H1 (cell line): Measurements from ENCODE around the gene ATP11A. TPM values are rescaled to one million over a fixed set of nuclear protein-coding genes. Genes with fewer than 3 reads are reported as not detected.

Experiments
- CTCF ChIA-PET: fragments of 300-600 bp; sonication (Branson Sonifier 250); formaldehyde crosslinking; loops from one replicate; lab custom pipeline; 2021; ENCODE audit not compliant: partially characterized antibody; lab: Charles Lee
- POLR2A ChIA-PET: fragments of 300-600 bp; sonication (Branson Sonifier 250); formaldehyde crosslinking; loops from one replicate; lab custom pipeline; 2021; ENCODE audit warnings: inconsistent platforms; ENCODE audit not compliant: partially characterized antibody; lab: Charles Lee
- DNase-seq, 2 experiments: peaks; one replicate each; pipeline versions ENCODE4 v3.0.0 to v3.0.0-alpha.2; 2010 to 2022; ENCODE audit warnings: low spot score in 2 of 2, low read depth in 1 of 2, mixed read lengths in 1 of 2
- FAIRE-seq: peaks from 2 replicates; lab custom pipeline; 2011; peaks lifted over from hg19 to GRCh38; lab: Jason Lieb, UNC
- H2AFZ ChIP-seq: 2 replicates; pipeline ENCODE4 v1.8.1; 2012; ENCODE audit warnings: low read length, inconsistent platforms
- H2AK5ac ChIP-seq: 2 replicates; pipeline ENCODE4 v1.6.1; 2013; ENCODE audit warnings: low read depth, low read length
- H2BK120ac ChIP-seq: replicated peaks from 2 replicates; pipeline ENCODE3; 2013; ENCODE audit warnings: low read depth, low read length, inconsistent platforms
- H2BK12ac ChIP-seq: 2 replicates; pipeline ENCODE4 v1.6.1; 2013; ENCODE audit warnings: low read depth, low read length
- H2BK15ac ChIP-seq: 2 replicates; pipeline ENCODE4 v1.6.1; 2013; ENCODE audit warnings: low read length
- H2BK20ac ChIP-seq: 2 replicates; pipeline ENCODE4 v1.6.1; 2013; ENCODE audit warnings: low read length
- H2BK5ac ChIP-seq: 2 replicates; pipeline ENCODE4 v1.6.1; 2013; ENCODE audit warnings: low read depth, low read length
- H3K14ac ChIP-seq: 2 replicates; pipeline ENCODE4 v1.6.1; 2013; ENCODE audit warnings: inconsistent platforms; ENCODE audit not compliant: insufficient read length
- H3K18ac ChIP-seq: 2 replicates; pipeline ENCODE4 v1.6.1; 2013; ENCODE audit warnings: low read length; ENCODE audit errors: extremely low read depth
- H3K23ac ChIP-seq: 2 replicates; pipeline ENCODE4 v1.6.1; 2013; ENCODE audit warnings: inconsistent platforms; ENCODE audit not compliant: insufficient read length
- H3K23me2 ChIP-seq: 2 replicates; pipeline ENCODE4 v1.6.1; 2013; ENCODE audit warnings: low read depth, low read length
- H3K27ac ChIP-seq: 2 replicates; pipeline ENCODE4 v1.6.1; 2011; ENCODE audit warnings: low read depth, low read length, inconsistent platforms
- H3K27me3 ChIP-seq, 4 experiments: replicated peaks in 1 of 4; 1 replicate in 1 of 4; 2 replicates in 3 of 4; pipeline versions ENCODE4 v1.6.1 to v1.8.1; 2011 to 2013; ENCODE audit warnings: low read length in 3 of 4, mild to moderate bottlenecking in 3 of 4, inconsistent platforms in 2 of 4, mixed read lengths in 2 of 4, moderate library complexity in 1 of 4; ENCODE audit not compliant: control insufficient read depth in 3 of 4, insufficient read depth in 3 of 4; ENCODE audit errors: extremely low read depth in 1 of 4
- H3K36me3 ChIP-seq, 4 experiments: 2 replicates each; pipeline versions ENCODE4 v1.6.1 to v1.8.1; 2011 to 2013; ENCODE audit warnings: mild to moderate bottlenecking in 4 of 4, low read length in 3 of 4, moderate library complexity in 2 of 4, control low read depth in 1 of 4, inconsistent platforms in 1 of 4; ENCODE audit not compliant: insufficient read depth in 4 of 4, control insufficient read depth in 2 of 4
- H3K4ac ChIP-seq: replicated peaks from 2 replicates; pipeline ENCODE3; 2013; ENCODE audit warnings: low read length, low read depth, mixed read lengths, inconsistent platforms; ENCODE audit not compliant: insufficient read length
- H3K4me1 ChIP-seq, 4 experiments: replicated peaks in 1 of 4; 1 replicate in 1 of 4; 2 replicates in 3 of 4; pipeline versions ENCODE4 v1.6.1 to v1.8.1; 2011 to 2013; ENCODE audit warnings: low read length in 3 of 4, inconsistent platforms in 2 of 4, mixed read lengths in 1 of 4; ENCODE audit not compliant: insufficient read depth in 4 of 4, control insufficient read depth in 3 of 4
- H3K4me2 ChIP-seq, 2 experiments: 2 replicates each; pipeline versions ENCODE4 v1.6.1 to v1.8.1; 2011 to 2013; ENCODE audit warnings: low read depth in 2 of 2, low read length in 2 of 2, control low read depth in 1 of 2, inconsistent platforms in 1 of 2, mild to moderate bottlenecking in 1 of 2; ENCODE audit not compliant: insufficient read depth in 1 of 2
- H3K4me3 ChIP-seq, 4 experiments: fragments of 200-600, 300-600 bp in 1 of 4; sonication (generic), shearing (Covaris generic), sonication (Bioruptor Twin) in 1 of 4; 2 replicates each; pipeline versions ENCODE4 v1.5.1 to v1.8.1; 2011 to 2016; ENCODE audit warnings: low read length in 4 of 4, low read depth in 3 of 4, control low read depth in 2 of 4, inconsistent platforms in 2 of 4, mild to moderate bottlenecking in 2 of 4, mixed read lengths in 1 of 4, moderate library complexity in 1 of 4; ENCODE audit not compliant: insufficient read depth in 2 of 4; ENCODE audit errors: extremely low read depth in 1 of 4
- H3K56ac ChIP-seq: replicated peaks from 2 replicates; pipeline ENCODE3; 2013; ENCODE audit warnings: low read depth, mild to moderate bottlenecking, mixed read lengths, low read length, inconsistent platforms; ENCODE audit not compliant: insufficient read length
- H3K79me1 ChIP-seq: 2 replicates; pipeline ENCODE4 v1.6.1; 2013; ENCODE audit warnings: low read depth, low read length, control low read depth
- H3K79me2 ChIP-seq, 2 experiments: 2 replicates each; pipeline versions ENCODE4 v1.6.1 to v1.8.1; 2012 to 2013; ENCODE audit warnings: low read length in 2 of 2, mild to moderate bottlenecking in 2 of 2, inconsistent platforms in 1 of 2; ENCODE audit not compliant: insufficient read depth in 2 of 2, control insufficient read depth in 1 of 2
- H3K9ac ChIP-seq, 4 experiments: replicated peaks in 1 of 4; 1 replicate in 1 of 4; 2 replicates in 3 of 4; pipeline versions ENCODE4 v1.6.1 to v1.8.1; 2011 to 2013; ENCODE audit warnings: low read depth in 3 of 4, low read length in 3 of 4, control low read depth in 2 of 4, mild to moderate bottlenecking in 2 of 4, moderate library complexity in 2 of 4, inconsistent platforms in 1 of 4; ENCODE audit errors: extremely low read depth in 1 of 4
- H3K9me3 ChIP-seq, 2 experiments: 2 replicates each; pipeline versions ENCODE4 v1.6.1 to v1.8.1; 2012 to 2013; ENCODE audit warnings: mild to moderate bottlenecking in 2 of 2, moderate library complexity in 2 of 2, control low read depth in 1 of 2, inconsistent platforms in 1 of 2, low read depth in 1 of 2, low read length in 1 of 2, mixed read lengths in 1 of 2; ENCODE audit not compliant: insufficient read depth in 2 of 2
- H4K20me1 ChIP-seq, 2 experiments: replicated peaks in 1 of 2; 2 replicates each; pipeline versions ENCODE3 to v1.8.1; 2011 to 2013; ENCODE audit warnings: inconsistent platforms in 2 of 2, low read length in 2 of 2, mild to moderate bottlenecking in 1 of 2; ENCODE audit not compliant: insufficient read depth in 2 of 2, control insufficient read depth in 1 of 2
- H4K5ac ChIP-seq: 2 replicates; pipeline ENCODE4 v1.6.1; 2013; ENCODE audit warnings: low read length, low read depth, mixed read lengths, inconsistent platforms; ENCODE audit not compliant: insufficient read length
- H4K8ac ChIP-seq: 2 replicates; pipeline ENCODE4 v1.8.0; 2013; ENCODE audit warnings: mild to moderate bottlenecking, moderate library complexity, low read length, inconsistent platforms; ENCODE audit not compliant: insufficient read depth; ENCODE audit errors: extremely low read depth
- H4K91ac ChIP-seq: replicated peaks from 2 replicates; pipeline ENCODE3; 2013; ENCODE audit warnings: low read length, mixed read lengths, inconsistent platforms; ENCODE audit not compliant: insufficient read length
- CBX5 ChIP-seq: fragments of 300-800, 300-1000 bp; sonication (generic); IDR thresholded peaks from 2 replicates; pipeline ENCODE4 v1.7.1; 2016; ENCODE audit warnings: antibody characterized with exemption, low read length, low read depth
- EP300 ChIP-seq, 2 experiments: IDR thresholded peaks; 1 replicate in 1 of 2; 2 replicates in 1 of 2; pipeline ENCODE4 v1.6.1; 2011 to 2012; ENCODE audit warnings: low read depth in 2 of 2, low read length in 2 of 2, mild to moderate bottlenecking in 2 of 2, borderline replicate concordance in 1 of 2, inconsistent platforms in 1 of 2, moderate library complexity in 1 of 2
- HDAC6 ChIP-seq: IDR thresholded peaks from one replicate; pipeline ENCODE4 v1.7.1; 2012; ENCODE audit warnings: low read depth, mild to moderate bottlenecking, inconsistent platforms, low read length, moderate library complexity
- JUN ChIP-seq: IDR thresholded peaks from 2 replicates; pipeline ENCODE4 v1.6.1; 2011; ENCODE audit warnings: low read depth, mild to moderate bottlenecking, improper control_type of control experiment, low read length
- WGBS, 2 experiments: shearing (Covaris generic) in 1 of 2; methylation state at CpG; one replicate each; pipeline versions ENCODE4 v1.1.6 to v1.1.7; 2013 to 2015; ENCODE audit warnings: low lambda C conversion rate in 2 of 2, mixed read lengths in 2 of 2, inconsistent platforms in 1 of 2, low coverage in 1 of 2, missing lambda C conversion rate in 1 of 2; ENCODE audit not compliant: insufficient replicate concordance in 2 of 2, insufficient coverage in 1 of 2, insufficient read length in 1 of 2; ENCODE audit errors: extremely low coverage in 1 of 2, missing lambda C conversion rate in 1 of 2; 5-methylcytosine and 5-hydroxymethylcytosine counted together
- polyA plus RNA-seq, 7 experiments: library from polyadenylated mRNA; depleted of rRNA in 3 of 7; stranded (reverse) in 5 of 7; unstranded in 2 of 7; fragments of >200 nt in 5 of 7; fragments of 200-250 nt in 2 of 7; gene quantifications; 1 replicate in 5 of 7; 2 replicates in 1 of 7; 4 replicates in 1 of 7; pipeline versions ENCODE4 v1.2.1 to v1.2.3, GENCODE V29; 2011 to 2013; ENCODE audit warnings: missing spikeins in 2 of 7, mixed read lengths in 2 of 7
- total RNA-seq: library from RNA; stranded (reverse); fragmentation: NEBNext Ultra II Directional; extraction: Animal tissue kit (Norgen Biotek cat#: 25700); gene quantifications from 2 replicates; pipeline ENCODE4 v1.2.1, GENCODE V29; 2021
- TF ChIP-seq, protein P1 (sequence below): IDR thresholded peaks from 2 replicates; pipeline ENCODE4 v1.6.1; 2011; ENCODE audit warnings: low read depth, mild to moderate bottlenecking, low read length; ENCODE audit not compliant: insufficient read depth

The ATP11A gene
- total and polyA plus RNA-seq, 2 of the 8 experiments (the other 6 are each of a cell fraction or from before 2014, with no cell fraction given): 28.8 to 72.9 TPM

DNA sequence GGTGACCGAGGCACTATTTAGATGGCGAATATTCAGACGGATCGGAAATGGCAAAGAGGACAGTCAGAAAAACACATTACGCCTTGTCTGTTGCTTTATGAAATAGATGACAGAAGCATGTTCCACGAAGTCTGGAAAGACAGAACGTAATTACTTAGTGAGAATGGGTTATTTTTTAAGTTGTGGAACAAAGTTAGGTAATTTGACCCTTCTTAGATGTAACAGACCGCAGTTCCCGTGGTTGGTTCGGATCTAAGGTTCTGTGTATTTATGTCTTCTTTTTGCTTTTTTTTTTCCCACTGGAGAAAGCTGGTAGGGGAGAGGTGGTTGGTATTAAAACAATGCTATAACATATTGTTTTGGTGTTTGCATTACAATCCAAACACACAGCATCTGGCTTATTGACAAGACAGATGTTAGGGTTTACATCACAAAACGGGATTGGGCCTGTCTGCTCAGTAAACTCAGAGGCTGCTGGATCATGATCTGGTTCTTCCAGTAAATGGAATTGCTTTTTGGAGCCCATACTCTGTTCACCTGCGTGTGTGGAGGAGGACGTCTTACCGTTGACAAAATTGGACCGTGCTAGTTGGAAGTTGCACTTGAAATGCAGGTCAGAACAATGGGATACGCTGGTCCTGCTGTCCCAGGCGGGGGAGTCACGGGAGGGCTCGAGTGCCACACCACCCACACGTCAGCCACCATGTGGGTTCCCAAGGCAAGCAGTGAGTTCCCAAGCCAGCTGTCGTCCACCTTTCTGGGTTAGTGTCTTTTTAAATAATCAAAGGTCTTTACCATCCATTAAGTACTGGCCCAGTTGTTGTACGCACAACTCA, 13.8 kb downstream of the ATP11A start:
- Histone ChIP-seq H2BK12ac (peak overlapping the region; percentile 52; the same call in 1 of the 2 replicates), H3K4ac (no peak overlapping the region), H3K79me2 (peaks cover 6 to 95% of the 10 kb centered on the region in 2 experiments), H3K9ac (peak overlapping the region in 2 of 4 experiments; percentile 5 to 31; a peak in 1 of 7 replicates), H2AFZ (no peak overlapping the region), H4K91ac (peak overlapping the region; percentile 29), H3K79me1 (peaks cover 9% of the 10 kb centered on the region), H4K8ac (peak overlapping the region; percentile 75; the same call in 1 of the 2 replicates)
- no peak for DNase-seq
- no peak for FAIRE-seq
- TF ChIP-seq, protein P1, sequence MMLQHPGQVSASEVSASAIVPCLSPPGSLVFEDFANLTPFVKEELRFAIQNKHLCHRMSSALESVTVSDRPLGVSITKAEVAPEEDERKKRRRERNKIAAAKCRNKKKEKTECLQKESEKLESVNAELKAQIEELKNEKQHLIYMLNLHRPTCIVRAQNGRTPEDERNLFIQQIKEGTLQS: no peak
- TF ChIP-seq EP300 (IDR thresholded peaks at IDR 0.05; ENCODE audit: borderline replicate concordance in 1 of 2, low read depth in 2 of 2, low read length in 2 of 2) (no peak), CBX5 (no peak), HDAC6 (no peak), JUN (no peak)
- TF ChIP-seq, all 59 proteins: peak for 0
- H2AK5ac ChIP-seq: 0 out of 2 replicates have a peak overlapping the region, but pooled peaks have one; percentile 76
- no peaks in the 10 kb centered on the region for H3K27me3 ChIP-seq
- H2BK120ac ChIP-seq: no peak overlapping the region
- H2BK20ac ChIP-seq: no peak overlapping the region
- H4K20me1 ChIP-seq: peaks cover 0 to 4% of the 10 kb centered on the region in 2 experiments
- H2BK15ac ChIP-seq: 0 out of 2 replicates have a peak overlapping the region, but pooled peaks have one; percentile 16
- no peak overlapping the region for H3K27ac ChIP-seq
- ChIA-PET CTCF (interaction anchor here (1.0 kb wide), 1 partner anchor 10 kb away, joined by 3 read pairs; no protein-coding TSS in a partner anchor), POLR2A (interaction anchor here (0.6 to 1.3 kb wide), 2 partner anchors 10 to 562 kb away, joined by 3 to 4 read pairs; no protein-coding TSS in a partner anchor)
- H3K56ac ChIP-seq: no peak overlapping the region
- H3K23me2 ChIP-seq: no peaks in the 10 kb centered on the region
- no peak overlapping the region; the same call in 1 of the 2 replicates for H3K18ac ChIP-seq
- no peak overlapping the region for H3K4me3 ChIP-seq
- peaks cover 15 to 29% (median 27%) of the 10 kb centered on the region in 4 experiments for H3K4me1 ChIP-seq
- no peak overlapping the region for H4K5ac ChIP-seq
- 0 out of 2 replicates have a peak overlapping the region, but pooled peaks have one; percentile 48 for H2BK5ac ChIP-seq
- H3K23ac ChIP-seq: no peak overlapping the region
- H3K14ac ChIP-seq: no peak overlapping the region
- H3K4me2 ChIP-seq: 0 out of 4 replicates have a peak overlapping the region, but pooled peaks have one; percentile 3 to 28
- WGBS, 2 experiments: 77% methylated on average over 22 of the region's 22 CpGs; no CpG with 5 or more reads in 1 of the 2 experiments
- no peaks in the 10 kb centered on the region for H3K36me3 ChIP-seq
- no peaks in the 10 kb centered on the region for H3K9me3 ChIP-seq
